Urinary bladder (tissue), 4 donors: ENCODE results near the gene ICAM4. TPM values are rescaled to one million over a fixed set of nuclear protein-coding genes. Genes with fewer than 3 reads are reported as not detected.

ENCODE experiments used
- DNase-seq: peaks from one replicate; pipeline ENCODE4 v3.0.0-alpha.2; 2015; ENCODE audit errors: extremely low spot score
- H3K27ac ChIP-seq: one replicate; pipeline ENCODE4 v1.5.1; 2013; ENCODE audit warnings: low read depth, mild to moderate bottlenecking, moderate library complexity
- H3K36me3 ChIP-seq: one replicate; pipeline ENCODE4 v1.6.1; 2013; ENCODE audit warnings: mild to moderate bottlenecking, moderate library complexity; ENCODE audit not compliant: insufficient read depth
- H3K4me1 ChIP-seq: one replicate; pipeline ENCODE4 v1.6.1; 2013; ENCODE audit warnings: mild to moderate bottlenecking, moderate library complexity; ENCODE audit not compliant: insufficient read depth
- H3K4me3 ChIP-seq: one replicate; pipeline ENCODE4 v1.5.1; 2013; ENCODE audit warnings: low read depth, low read length
- WGBS: extraction: QIAGEN DNeasy Blood & Tissue Kit; methylation state at CpG from one replicate; pipeline ENCODE4 v1.1.7; 2013; 5-methylcytosine and 5-hydroxymethylcytosine counted together
- polyA plus RNA-seq: library from polyadenylated mRNA; stranded (reverse); fragments of 200-250 nt; gene quantifications from one replicate; pipeline ENCODE4 v1.2.3, GENCODE V29; 2013
- total RNA-seq: library from RNA; depleted of rRNA; stranded (reverse); fragments of >200 nt; gene quantifications from one replicate; pipeline ENCODE4 v1.2.3, GENCODE V29; 2014
- donor health status: healthy with polysubstance abuse.
- donor health status: healthy.

Gene ICAM4
- total and polyA plus RNA-seq, 2 donors, result 1.4 to 2.6 TPM

DNA sequence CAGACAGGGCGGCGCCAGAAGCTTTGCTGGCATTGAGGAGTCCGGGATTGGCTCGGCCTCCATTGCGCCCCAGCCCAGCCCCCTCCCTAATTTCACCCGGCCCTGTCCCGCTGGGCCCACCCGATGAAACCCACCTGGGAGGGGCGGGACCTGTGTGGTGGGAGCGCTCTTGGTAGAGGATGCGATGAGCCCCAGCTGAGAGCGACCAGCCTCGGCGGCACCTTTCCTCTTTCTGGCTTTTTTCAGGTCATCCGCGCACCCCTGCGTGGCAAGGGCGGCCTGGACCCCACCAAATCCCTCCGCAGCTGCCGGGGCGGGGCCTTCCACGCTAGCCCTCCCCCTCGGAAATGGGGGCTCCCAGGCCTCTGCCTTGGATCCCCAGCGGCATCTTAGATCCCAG is 22.7 kb downstream of the ICAM4 start, which contains the start of gene ZGLP1:
Gene ZGLP1 (minus strand): TSS at position 393 of the 400 bp plus-strand sequence.
- Histone ChIP-seq H3K4me3 (no peak within 1 kb of the TSS), H3K36me3 (no peaks in the 10 kb centered on the region), H3K27ac (no peak within 1 kb of the TSS), H3K4me1 (no peaks in the 10 kb centered on the region)
- WGBS, result 93% methylated on average over 24 of the region's 24 CpGs
- no peak for DNase-seq

DNA sequence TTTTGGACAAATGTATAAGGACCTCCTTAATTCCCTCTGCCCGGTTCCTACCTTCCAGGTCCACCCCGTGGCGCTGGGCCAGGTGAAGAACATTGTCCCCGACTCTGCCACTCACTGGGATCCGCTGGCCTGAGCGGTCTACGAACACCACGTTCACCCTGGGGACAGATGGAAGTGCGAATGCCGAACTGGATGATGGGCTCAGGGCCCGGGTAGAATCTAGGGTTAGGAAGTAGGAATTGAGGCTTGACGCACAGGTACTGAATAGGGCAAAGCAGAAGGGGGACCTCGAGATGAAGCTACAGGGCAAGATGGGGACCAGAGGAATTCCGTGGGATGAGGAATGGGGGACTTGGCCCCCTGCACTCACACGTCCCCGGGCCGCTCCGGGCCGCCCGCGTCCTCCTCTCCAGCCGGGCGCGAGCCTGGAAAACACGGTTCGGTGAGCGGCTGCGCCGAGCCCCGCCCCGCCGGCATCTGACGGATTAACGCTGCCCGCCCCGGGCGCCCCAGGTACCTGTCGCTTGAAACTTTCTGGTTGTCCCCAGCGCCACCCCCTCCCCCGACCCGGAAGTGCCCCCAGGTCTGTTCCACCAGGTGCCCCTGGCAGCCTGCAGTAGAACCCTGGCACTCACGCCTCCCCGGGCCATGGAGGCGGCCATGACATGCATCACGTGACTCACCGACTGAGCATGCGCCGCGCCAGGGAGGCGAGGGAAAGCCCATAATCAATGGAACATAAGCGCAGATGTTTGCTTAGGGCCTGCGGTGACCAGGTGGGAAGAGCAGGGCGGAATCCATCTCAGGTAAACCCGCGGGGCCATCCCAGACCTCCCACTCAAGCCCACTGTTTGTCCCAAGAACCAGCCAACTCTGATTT is 28.8 kb downstream of the ICAM4 start, which contains the start of gene FDX2:
Gene FDX2 (minus strand): TSS at position 681 of the 880 bp plus-strand sequence. CDS start 19 bp downstream, at position 662.
- peaks cover under 1% of the 10 kb centered on the region for H3K36me3 ChIP-seq
- H3K4me3 ChIP-seq, result peak within 1 kb of the TSS; percentile 82
- under 1% methylated on average over 55 of the region's 55 CpGs for WGBS
- H3K4me1 ChIP-seq, result no peaks in the 10 kb centered on the region
- DNase-seq, result peak; percentile 57
- no peak within 1 kb of the TSS for H3K27ac ChIP-seq

DNA sequence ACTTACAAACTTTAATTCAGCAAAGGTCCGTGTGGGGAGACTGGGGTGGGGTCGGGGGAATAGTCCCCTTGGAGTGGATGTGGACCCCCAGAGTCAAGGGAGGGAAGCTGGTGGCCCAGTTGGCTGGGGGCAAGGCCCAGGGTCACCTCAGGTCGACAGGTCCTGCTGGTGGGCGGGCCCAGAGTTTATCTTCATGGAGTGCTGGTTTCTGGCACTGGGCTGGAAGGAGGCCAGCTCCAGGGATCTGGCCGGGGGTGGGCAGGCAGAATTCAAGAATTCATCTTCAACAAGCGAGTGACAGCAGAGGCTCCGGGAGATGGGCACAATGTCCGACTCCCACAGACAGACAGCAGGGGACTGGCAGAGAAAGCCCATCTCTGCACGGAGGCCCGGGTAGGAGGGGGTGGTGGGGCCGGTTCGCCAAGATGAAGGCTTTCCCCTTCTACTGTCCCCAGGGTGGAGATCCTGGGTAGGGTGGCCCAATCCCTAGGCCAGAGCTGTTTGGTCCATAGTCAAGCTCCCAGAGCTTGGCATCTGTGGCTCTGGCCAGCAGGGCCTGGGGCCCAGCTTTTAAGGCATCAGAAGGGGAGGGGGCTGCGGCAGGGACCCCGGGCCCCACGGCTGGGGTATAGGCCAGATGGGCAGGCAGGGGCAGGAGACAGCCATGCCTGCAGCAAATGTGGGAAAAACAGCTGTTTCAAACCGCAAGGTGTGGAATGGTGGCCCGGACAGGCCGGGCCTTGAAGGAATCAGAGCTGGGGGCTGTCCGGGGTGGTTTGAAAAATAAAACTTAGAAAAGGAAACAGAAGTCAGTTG is 29.7 kb downstream of the ICAM4 start:
- Histone ChIP-seq H3K27ac (no peak overlapping the region), H3K4me3 (no peak overlapping the region), H3K4me1 (no peaks in the 10 kb centered on the region), H3K36me3 (peaks cover 4% of the 10 kb centered on the region)
- 63% methylated on average over 19 of the region's 19 CpGs for WGBS
- DNase-seq, result no peak

DNA sequence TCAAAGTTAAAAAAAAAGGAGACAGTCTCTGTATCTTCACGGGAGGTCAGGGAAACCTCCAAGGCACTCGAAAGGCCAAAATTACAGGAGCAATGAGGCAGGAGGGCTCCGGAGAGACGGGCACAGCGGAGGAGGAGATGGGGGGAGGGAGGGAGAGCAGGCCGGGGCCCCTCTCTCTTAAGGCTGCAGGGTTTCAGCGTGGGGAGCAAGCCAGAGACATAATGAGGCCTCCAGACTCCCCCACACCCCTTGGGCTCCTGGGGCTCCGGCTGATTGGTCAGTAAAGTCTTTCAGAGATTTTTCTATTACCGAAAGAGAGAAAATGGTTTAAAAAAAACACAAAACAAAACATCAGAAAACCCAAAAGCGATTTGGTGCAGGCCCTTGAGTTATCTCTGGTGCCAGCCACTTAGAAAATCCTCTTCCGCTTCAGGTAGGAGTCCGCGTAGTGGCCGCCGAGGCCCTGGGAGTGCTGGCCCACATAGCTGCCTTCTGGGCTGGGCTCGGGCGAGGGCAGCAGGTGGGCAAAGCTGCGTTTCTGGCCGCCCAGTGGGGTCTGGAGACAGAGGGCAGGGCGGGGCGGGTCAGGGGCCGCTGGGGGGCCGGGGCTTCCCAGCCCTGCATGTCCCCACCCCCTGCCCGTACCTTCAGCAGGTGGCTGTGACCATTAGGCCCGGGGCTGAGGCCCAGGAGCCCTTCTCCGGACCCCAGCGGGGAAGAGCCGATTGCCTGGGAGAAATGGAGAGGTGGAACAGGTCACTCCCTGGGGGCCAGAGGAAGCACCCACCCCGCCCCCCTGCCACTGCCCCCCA is 30.5 kb downstream of the ICAM4 start:
- no peak overlapping the region for H3K4me3 ChIP-seq
- H3K36me3 ChIP-seq, result peaks cover 5% of the 10 kb centered on the region
- H3K27ac ChIP-seq, result no peak overlapping the region
- WGBS, result 82% methylated on average over 29 of the region's 29 CpGs
- no peaks in the 10 kb centered on the region for H3K4me1 ChIP-seq
- no peak for DNase-seq

DNA sequence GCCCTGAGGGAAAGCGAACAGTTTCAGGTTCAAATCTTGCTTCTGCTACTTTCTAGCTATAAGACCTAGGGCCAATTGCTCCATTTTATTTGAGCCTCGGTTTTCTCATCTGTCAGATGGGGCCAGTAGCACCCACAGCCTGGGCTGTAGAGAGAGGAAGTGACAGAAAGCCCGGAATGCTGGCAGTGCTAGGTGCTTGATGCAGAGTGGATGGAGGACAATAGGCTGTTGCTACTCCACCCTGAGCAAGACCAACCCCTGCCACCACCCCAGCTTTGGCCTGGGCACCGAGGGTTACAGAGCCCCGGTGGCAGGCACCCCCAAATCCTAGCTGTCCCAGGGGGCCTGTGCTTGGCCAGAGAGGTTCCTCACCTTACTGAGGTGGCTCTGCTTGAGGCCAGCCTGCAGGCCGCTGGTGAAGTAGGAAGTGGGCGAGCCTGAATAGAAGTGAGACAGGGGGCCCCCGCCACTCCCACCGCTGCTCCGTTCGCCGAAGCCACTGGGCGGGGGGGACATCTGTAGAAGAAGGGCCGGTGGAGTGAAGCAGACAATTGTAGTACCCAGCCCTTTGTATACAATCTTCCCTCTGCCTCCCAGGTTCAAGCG is 31.2 kb downstream of the ICAM4 start:
- 95% methylated on average over 15 of the region's 15 CpGs for WGBS
- H3K36me3 ChIP-seq, result peaks cover 5% of the 10 kb centered on the region

DNA sequence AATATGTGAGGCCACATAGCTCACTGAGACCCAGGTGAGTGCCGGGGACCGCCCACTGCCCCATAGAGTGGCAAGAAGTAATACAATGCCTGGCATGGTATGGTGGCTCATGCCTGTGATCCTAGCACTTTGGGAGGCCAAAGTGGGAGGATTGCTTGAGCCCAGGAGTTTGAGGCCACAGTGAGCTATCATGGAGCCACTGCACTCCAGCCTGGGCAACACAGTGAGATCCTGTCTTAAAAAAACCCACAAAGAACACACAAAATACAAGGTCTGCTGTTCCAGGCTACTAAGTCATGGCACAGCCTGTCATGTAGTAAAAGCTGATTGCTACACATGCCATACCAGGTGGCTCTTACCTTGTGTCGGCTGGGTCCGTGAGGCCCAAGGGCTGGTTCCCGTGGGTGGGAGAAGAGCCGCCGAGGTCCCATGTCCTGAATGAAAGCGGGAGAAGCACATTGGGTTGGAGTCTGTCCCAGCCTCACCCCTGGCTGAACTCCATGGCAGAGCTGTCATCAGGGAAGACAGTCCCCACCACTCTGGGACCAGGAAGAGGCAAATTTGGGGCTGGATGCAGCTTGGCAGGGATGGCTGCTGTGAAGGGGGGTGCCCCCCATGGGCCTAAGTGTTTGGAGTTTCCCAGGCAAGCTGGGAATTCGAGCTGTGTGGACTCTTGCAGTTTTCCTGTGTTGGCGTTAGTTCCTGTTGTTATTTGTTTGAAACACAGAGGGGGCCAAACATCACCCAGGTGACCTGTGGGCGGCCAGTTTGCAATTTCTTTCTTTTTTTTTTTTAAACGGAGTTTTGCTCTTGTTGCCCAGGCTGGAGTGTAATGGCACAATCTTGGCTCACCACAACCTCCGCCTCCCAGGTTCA is 32.3 kb downstream of the ICAM4 start:
- Histone ChIP-seq H3K4me1 (no peaks in the 10 kb centered on the region), H3K27ac (no peak overlapping the region), H3K36me3 (peaks cover 5% of the 10 kb centered on the region), H3K4me3 (no peak overlapping the region)
- WGBS, result 94% methylated on average over 13 of the region's 13 CpGs
- no peak for DNase-seq

More for the DNA sequence above, 31.2 kb downstream of the ICAM4 start:
- no peaks in the 10 kb centered on the region for H3K4me1 ChIP-seq
- no peak overlapping the region for H3K27ac ChIP-seq
- DNase-seq, result no peak
- no peak overlapping the region for H3K4me3 ChIP-seq

DNA sequence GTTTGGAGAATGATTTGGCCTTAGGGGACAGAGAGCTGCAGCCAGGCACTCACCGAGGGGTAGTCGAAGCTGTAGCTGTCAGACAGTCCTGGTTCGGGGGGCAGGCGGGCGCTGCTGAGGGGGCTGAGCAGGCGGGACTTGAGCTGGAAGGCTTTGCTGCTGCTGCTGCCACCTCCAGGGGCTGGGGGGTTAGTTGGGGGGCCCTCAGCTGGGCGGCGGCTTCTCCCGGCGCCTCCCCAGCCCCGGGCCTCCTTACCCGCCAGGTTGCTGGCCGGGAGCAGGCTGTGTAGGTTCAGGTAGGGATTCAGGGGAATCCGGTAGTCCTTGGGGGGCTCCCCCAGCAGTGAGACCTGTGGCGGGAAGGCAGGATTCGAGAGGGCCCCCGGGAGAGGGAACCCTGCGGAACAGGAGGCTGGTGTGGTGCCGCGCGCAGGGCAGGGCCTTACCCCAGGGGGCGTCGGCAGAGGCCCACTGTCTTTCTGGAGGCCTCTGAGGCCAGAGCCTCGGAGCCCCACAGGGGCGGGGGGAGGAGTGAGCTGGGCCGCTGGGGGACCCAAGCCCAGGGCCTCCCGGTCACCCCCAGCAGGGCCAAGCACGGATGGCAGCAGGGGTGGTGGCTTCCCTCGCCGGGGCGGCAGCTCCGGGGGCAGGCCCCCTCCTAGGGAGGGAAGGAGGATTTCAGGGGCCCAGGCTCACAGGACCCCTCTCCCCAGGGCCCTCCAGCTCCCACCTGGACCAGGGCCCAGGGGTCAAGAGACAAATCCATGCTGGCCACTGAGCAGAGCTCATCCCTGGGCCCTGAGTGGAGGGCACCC is 34.1 kb downstream of the ICAM4 start:
- no peak overlapping the region for H3K27ac ChIP-seq
- 93% methylated on average over 32 of the region's 32 CpGs for WGBS
- DNase-seq, result no peak
- no peak overlapping the region for H3K4me3 ChIP-seq
- H3K36me3 ChIP-seq, result peaks cover 5% of the 10 kb centered on the region
- no peaks in the 10 kb centered on the region for H3K4me1 ChIP-seq

DNA sequence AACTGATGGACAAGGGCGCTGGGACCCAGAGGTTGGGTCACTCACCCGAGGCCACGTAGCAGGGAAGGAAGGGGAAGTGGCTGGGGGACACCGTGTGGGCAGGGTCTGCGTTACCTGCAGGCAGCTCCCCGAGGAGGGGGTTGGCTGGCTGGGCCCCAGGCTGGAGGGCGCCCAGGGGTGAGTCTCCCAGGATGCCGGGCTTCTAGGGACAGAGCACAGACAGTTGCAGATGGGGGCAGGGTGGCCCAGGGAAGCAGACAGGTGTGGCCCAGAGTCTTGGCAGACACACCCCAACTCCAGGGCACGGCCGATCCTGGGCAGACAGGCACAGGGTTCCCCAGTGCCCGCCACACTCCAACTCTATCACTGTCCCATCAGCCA is 34.7 kb downstream of the ICAM4 start:
- Histone ChIP-seq H3K27ac (no peak overlapping the region), H3K4me1 (no peaks in the 10 kb centered on the region), H3K4me3 (no peak overlapping the region), H3K36me3 (peaks cover 5% of the 10 kb centered on the region)
- WGBS, result 89% methylated on average over 11 of the region's 11 CpGs
- no peak for DNase-seq

DNA sequence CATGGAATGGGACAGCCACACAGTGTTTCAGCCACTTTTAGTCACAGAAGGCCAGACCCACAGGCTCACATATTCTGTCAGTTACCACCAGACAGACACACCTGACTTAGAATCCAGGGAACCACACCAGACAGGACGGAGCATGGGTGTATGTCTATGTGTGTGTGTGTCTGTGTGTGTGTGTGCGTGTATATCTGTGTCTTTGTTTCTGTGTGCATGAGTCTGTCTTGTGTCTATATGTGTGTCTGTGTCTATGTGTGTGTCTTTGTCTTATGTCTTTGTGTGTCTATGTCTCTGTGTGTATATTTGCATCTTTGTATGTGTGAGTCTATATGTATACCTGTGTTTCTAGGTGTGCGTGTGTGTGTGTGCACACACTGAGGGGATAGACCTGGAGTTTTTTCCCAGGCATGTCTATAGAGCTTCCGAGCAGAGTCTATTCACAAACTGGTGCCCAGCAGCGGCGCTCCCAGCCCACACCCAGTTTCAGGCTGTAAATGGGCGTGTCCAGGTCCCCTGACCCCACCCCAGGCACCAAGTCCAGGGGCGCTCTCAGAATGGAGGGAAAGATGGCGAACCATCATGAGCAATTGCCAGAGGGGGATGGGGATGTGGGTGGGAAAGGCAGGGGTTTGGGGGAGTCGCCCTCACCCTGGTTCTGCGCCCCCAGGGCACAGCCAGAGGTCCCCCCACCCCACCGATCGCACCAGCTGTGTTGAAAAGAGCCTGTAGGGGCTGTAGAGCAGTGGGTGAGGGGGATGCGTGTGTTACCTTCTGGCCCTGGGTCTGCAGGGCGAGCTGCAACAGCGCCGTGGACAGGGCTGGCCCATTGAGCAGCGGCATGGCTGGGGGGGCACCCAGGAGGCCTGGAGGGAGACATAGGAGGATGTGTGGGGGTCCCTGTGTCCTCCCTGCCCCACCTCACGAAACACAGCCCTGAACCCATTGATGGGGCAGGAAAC is 35.4 kb downstream of the ICAM4 start:
- peaks cover 5% of the 10 kb centered on the region for H3K36me3 ChIP-seq
- no peaks in the 10 kb centered on the region for H3K4me1 ChIP-seq
- H3K4me3 ChIP-seq, result no peak overlapping the region
- DNase-seq, result no peak
- WGBS, result 90% methylated on average over 19 of the region's 19 CpGs
- H3K27ac ChIP-seq, result no peak overlapping the region

DNA sequence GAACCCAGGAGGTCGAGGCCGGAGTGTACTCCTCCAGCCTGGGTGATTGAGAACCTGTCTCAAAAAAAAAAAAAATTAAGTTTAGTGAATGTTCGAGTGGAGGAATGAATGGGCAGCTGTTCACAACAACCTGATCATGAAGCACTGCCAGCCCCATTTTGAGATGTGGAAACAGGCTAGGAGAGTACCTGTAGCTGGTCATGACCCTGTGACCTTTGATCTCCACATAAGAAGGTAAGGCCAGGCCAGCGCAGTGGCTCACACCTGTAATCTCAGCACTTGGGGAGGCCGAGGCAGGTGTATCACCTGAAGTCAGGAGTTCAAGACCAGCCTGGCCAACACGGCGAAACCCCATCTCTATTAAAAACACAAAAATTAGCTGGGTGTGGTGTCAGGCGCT is 39.0 kb downstream of the ICAM4 start:
- WGBS, result 93% methylated on average over 8 of the region's 8 CpGs
- Histone ChIP-seq H3K4me3 (no peak overlapping the region), H3K36me3 (peaks cover 3% of the 10 kb centered on the region), H3K27ac (no peak overlapping the region), H3K4me1 (no peaks in the 10 kb centered on the region)
- DNase-seq, result no peak

DNA sequence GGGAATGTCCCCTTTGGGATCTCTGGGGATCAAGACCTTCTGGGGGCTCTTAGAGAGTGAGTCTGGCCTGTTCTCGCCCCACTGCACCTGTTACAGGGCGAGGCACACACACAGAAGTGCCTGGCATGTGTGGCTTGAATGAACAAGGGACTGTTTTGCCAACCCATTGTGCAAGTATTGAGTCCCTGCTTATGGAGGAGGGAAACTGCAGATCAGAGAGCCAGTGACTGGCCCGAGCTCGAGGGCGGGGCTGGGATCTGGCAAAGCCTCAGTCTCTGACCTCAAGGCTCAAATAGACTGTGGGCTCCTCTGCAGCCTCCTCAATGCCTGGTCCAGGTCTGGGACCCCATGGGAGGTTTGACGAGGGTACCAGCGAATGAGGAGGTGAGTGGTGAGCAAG is 41.0 kb downstream of the ICAM4 start:
- no peak overlapping the region for H3K27ac ChIP-seq
- no peak overlapping the region for H3K4me3 ChIP-seq
- no peaks in the 10 kb centered on the region for H3K36me3 ChIP-seq
- DNase-seq, result no peak
- WGBS, result 87% methylated on average over 7 of the region's 7 CpGs
- H3K4me1 ChIP-seq, result no peaks in the 10 kb centered on the region
